ENCODE data around the gene DBF4B. TPM values are rescaled to one million over a fixed set of nuclear protein-coding genes. Genes with fewer than 3 reads are reported as not detected.
A peak's percentile ranks its signal among the peaks of the same experiment; 100 is the strongest.

DBF4B gene
- polyA plus RNA-seq, 1 of the 3 experiments (the other 2 are of a cell fraction): 8.3 TPM

- no peaks in the 10 kb centered on the region for H4K20me1 ChIP-seq (ENCODE audit: insufficient read depth)
- no peak for TF ChIP-seq USF1 (IDR thresholded peaks at IDR 0.05; ENCODE audit: borderline replicate concordance, low read depth)
- ChIA-PET POLR2A (no interaction called here), CTCF (interaction anchor here (3.7 to 6.3 kb wide), 2 partner anchors 8 to 13 kb away, joined by 14 to 37 read pairs; no protein-coding TSS in a partner anchor)
- H2AFZ ChIP-seq (ENCODE audit: low read depth): no peak overlapping the region
- no peak overlapping the region for H3K4me2 ChIP-seq
- H3K79me2 ChIP-seq (ENCODE audit: insufficient read depth): no peaks in the 10 kb centered on the region
- 84% methylated on average over 11 of the region's 11 CpGs for WGBS (ENCODE audit: low lambda C conversion rate)
- no peaks in the 10 kb centered on the region for H3F3A ChIP-seq (replicated peaks; ENCODE audit: insufficient read depth)
- H3K27ac ChIP-seq (ENCODE audit: low read depth in 2 of 2, low read length in 1 of 2): no peak overlapping the region
- H3K9me2 ChIP-seq: no peaks in the 10 kb centered on the region
- DNase-seq: no peak
- H3K36me3 ChIP-seq (replicated peaks in 1 of 2; ENCODE audit: control insufficient read depth in 1 of 2, insufficient read depth in 2 of 2, low read length in 1 of 2): no peaks in the 10 kb centered on the region
- H3K27me3 ChIP-seq (ENCODE audit: insufficient read depth): no peaks in the 10 kb centered on the region
- H3K9ac ChIP-seq: no peak overlapping the region
- H3K4me1 ChIP-seq (ENCODE audit: control insufficient read depth in 1 of 2, insufficient read depth in 2 of 2, low read depth in 1 of 2, low read length in 1 of 2): peaks cover 0 to 17% of the 10 kb centered on the region in 2 experiments; a peak in 1 of 4 replicates
- no peaks in the 10 kb centered on the region for H3K9me3 ChIP-seq
- no peak overlapping the region for H3K4me3 ChIP-seq (ENCODE audit: low read depth in 2 of 2, low read length in 1 of 2)
Observed at GRCh38 chr17:44765965-44766364, 57.5 kb downstream of the DBF4B start.

GRCh38 chr17:44766409-44767038, 58.1 kb downstream of the DBF4B start:
- Histone ChIP-seq H3K9me2 (no peaks in the 10 kb centered on the region), H3K9me3 (no peaks in the 10 kb centered on the region), H3K9ac (no peak overlapping the region), H3K4me2 (no peak overlapping the region), H3K79me2 (ENCODE audit: insufficient read depth) (no peaks in the 10 kb centered on the region), H2AFZ (ENCODE audit: low read depth) (no peak overlapping the region), H3K4me1 (ENCODE audit: control insufficient read depth in 1 of 2, insufficient read depth in 2 of 2, low read depth in 1 of 2, low read length in 1 of 2) (peaks cover 0 to 15% of the 10 kb centered on the region in 2 experiments; a peak in 1 of 4 replicates), H3K4me3 (ENCODE audit: low read depth in 2 of 2, low read length in 1 of 2) (no peak overlapping the region), H3K27ac (ENCODE audit: low read depth in 2 of 2, low read length in 1 of 2) (no peak overlapping the region; a peak in 1 of 4 replicates), H3K36me3 (replicated peaks in 1 of 2; ENCODE audit: control insufficient read depth in 1 of 2, insufficient read depth in 2 of 2, low read length in 1 of 2) (no peaks in the 10 kb centered on the region), H4K20me1 (ENCODE audit: insufficient read depth) (no peaks in the 10 kb centered on the region), H3F3A (replicated peaks; ENCODE audit: insufficient read depth) (no peaks in the 10 kb centered on the region), H3K27me3 (ENCODE audit: insufficient read depth) (no peaks in the 10 kb centered on the region)
- ChIA-PET POLR2A (no interaction called here), CTCF (interaction anchor here (3.7 to 6.3 kb wide), 2 partner anchors 8 to 13 kb away, joined by 14 to 37 read pairs; no protein-coding TSS in a partner anchor)
- no peak for DNase-seq
- TF ChIP-seq TCF12 (IDR thresholded peaks at IDR 0.05) (no peak), RFX5 (IDR thresholded peaks at IDR 0.05; ENCODE audit: low read length) (no peak), FOXM1 (IDR thresholded peaks at IDR 0.05; ENCODE audit: low read depth) (no peak), ELF1 (IDR thresholded peaks at IDR 0.05) (no peak), NFIC (IDR thresholded peaks at IDR 0.05; ENCODE audit: borderline replicate concordance) (no peak), JUND (IDR thresholded peaks at IDR 0.05) (no peak), PBX3 (IDR thresholded peaks at IDR 0.05) (no peak), USF1 (IDR thresholded peaks at IDR 0.05; ENCODE audit: borderline replicate concordance, low read depth) (no peak)
- 60% methylated on average over 7 of the region's 8 CpGs for WGBS (ENCODE audit: low lambda C conversion rate)

- 80% methylated on average over 4 of the region's 4 CpGs for WGBS (ENCODE audit: low lambda C conversion rate)
- Histone ChIP-seq H3F3A (replicated peaks; ENCODE audit: insufficient read depth) (no peaks in the 10 kb centered on the region), H3K9me2 (no peaks in the 10 kb centered on the region), H3K36me3 (replicated peaks in 1 of 2; ENCODE audit: control insufficient read depth in 1 of 2, insufficient read depth in 2 of 2, low read length in 1 of 2) (no peaks in the 10 kb centered on the region), H3K9me3 (no peaks in the 10 kb centered on the region), H3K4me1 (ENCODE audit: control insufficient read depth in 1 of 2, insufficient read depth in 2 of 2, low read depth in 1 of 2, low read length in 1 of 2) (peaks cover 0 to 15% of the 10 kb centered on the region in 2 experiments; a peak in 1 of 4 replicates), H3K9ac (no peak overlapping the region), H3K79me2 (ENCODE audit: insufficient read depth) (no peaks in the 10 kb centered on the region), H2AFZ (ENCODE audit: low read depth) (no peak overlapping the region), H3K27me3 (ENCODE audit: insufficient read depth) (no peaks in the 10 kb centered on the region), H3K4me3 (ENCODE audit: low read depth in 2 of 2, low read length in 1 of 2) (no peak overlapping the region), H3K4me2 (no peak overlapping the region), H3K27ac (ENCODE audit: low read depth in 2 of 2, low read length in 1 of 2) (no peak overlapping the region), H4K20me1 (ENCODE audit: insufficient read depth) (no peaks in the 10 kb centered on the region)
- ChIA-PET CTCF (interaction anchor here (1.4 to 2.6 kb wide), 2 partner anchors 11 to 98 kb away, joined by 7 to 9 read pairs; no protein-coding TSS in a partner anchor), POLR2A (no interaction called here)
- TF ChIP-seq TAF1 (IDR thresholded peaks at IDR 0.05; ENCODE audit: borderline replicate concordance, low read depth, low read length) (no peak), NRF1 (IDR thresholded peaks at IDR 0.05; ENCODE audit: low read depth, low read length) (no peak), REST (IDR thresholded peaks at IDR 0.05; ENCODE audit: low read depth, low read length) (no peak), RCOR1 (IDR thresholded peaks at IDR 0.05; ENCODE audit: low read length) (0 out of 2 replicates have a peak, but pooled peaks have one; percentile 7), POLR2AphosphoS5 (IDR thresholded peaks at IDR 0.05; ENCODE audit: low read depth, low read length) (no peak)
- no peak for DNase-seq
Observed at GRCh38 chr17:44767493-44767892, 59.0 kb downstream of the DBF4B start.
